Measurements from ENCODE around the gene GAL. TPM values are rescaled to one million over a fixed set of nuclear protein-coding genes. Genes with fewer than 3 reads are reported as not detected.

Gene GAL
- total RNA-seq, 4 donors from 2014 or later: 2.9 to 10.6 (median 4.7) TPM; not detected in 1

DNA sequence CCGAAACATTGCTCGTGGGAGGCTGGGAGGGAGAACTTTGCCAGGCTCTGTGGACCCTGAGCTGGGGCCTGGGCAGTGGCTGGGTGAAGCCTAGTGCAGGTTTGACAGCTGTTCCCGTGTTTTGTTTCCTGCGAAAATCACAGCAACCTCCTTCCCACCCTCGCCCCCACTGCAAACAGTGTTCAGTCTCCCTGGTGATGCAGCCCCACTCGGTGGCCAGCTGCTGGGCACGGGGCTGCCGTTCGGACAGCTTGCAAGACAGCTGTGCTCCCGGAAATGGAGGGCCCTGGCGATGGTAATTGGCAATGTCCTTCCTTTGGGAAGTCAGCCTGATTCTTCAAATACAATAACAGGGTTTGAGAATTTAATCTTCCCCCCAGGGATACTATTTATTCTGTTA lies 10.4 kb upstream of the GAL start:
- 64% methylated on average over 6 of the region's 11 CpGs; no CpG with 5 or more reads in 1 of the 2 donors for WGBS, 2 donors (ENCODE audit: low coverage in 1 of 2)
- no peak for ATAC-seq

DNA sequence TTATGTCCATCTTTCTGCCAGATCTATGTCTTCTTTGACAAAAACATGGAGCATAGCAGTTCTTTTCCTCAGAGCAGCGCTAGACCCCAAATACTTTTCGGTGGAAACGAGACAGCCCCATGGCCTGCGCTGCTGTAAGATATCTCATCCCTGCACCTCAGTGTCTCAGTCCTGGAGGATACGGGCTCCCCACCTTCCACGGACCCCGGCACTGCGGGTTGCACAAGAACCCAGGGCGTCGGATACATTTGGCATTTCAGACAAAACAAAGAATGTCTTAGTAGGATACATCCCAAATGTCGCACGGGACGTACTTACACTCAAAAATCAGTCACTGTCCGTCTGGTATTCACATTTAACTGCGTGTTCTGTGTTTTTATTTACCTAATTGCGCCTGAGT lies 9.9 kb upstream of the GAL start:
- 93 to 94% methylated on average over 9 to 12 of the region's 16 CpGs for WGBS, 2 donors (ENCODE audit: low coverage in 1 of 2)
- Histone ChIP-seq H3K27me3 (peaks cover 32% of the 10 kb centered on the region), H3K27ac (no peak overlapping the region), H3K9me3 (peaks cover 0 to 14% (median 0%) of the 10 kb centered on the region in 3 donors), H3K4me3 (no peak overlapping the region), H3K36me3 (no peaks in the 10 kb centered on the region), H3K4me1 (peaks cover 0 to 7% (median 5%) of the 10 kb centered on the region in 3 donors)
- no peak for ATAC-seq
- TF ChIP-seq POLR2AphosphoS5 (IDR thresholded peaks at IDR 0.05) (no peak), EP300 (IDR thresholded peaks at IDR 0.05) (no peak), POLR2A (IDR thresholded peaks at IDR 0.05) (no peak)
- TF ChIP-seq, protein P1, sequence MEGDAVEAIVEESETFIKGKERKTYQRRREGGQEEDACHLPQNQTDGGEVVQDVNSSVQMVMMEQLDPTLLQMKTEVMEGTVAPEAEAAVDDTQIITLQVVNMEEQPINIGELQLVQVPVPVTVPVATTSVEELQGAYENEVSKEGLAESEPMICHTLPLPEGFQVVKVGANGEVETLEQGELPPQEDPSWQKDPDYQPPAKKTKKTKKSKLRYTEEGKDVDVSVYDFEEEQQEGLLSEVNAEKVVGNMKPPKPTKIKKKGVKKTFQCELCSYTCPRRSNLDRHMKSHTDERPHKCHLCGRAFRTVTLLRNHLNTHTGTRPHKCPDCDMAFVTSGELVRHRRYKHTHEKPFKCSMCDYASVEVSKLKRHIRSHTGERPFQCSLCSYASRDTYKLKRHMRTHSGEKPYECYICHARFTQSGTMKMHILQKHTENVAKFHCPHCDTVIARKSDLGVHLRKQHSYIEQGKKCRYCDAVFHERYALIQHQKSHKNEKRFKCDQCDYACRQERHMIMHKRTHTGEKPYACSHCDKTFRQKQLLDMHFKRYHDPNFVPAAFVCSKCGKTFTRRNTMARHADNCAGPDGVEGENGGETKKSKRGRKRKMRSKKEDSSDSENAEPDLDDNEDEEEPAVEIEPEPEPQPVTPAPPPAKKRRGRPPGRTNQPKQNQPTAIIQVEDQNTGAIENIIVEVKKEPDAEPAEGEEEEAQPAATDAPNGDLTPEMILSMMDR (IDR thresholded peaks at IDR 0.05): no peak

More for the DNA sequence above, 10.4 kb upstream of the GAL start:
- Histone ChIP-seq H3K9me3 (peaks cover 0 to 14% (median 0%) of the 10 kb centered on the region in 3 donors), H3K4me1 (peaks cover 0 to 7% (median 5%) of the 10 kb centered on the region in 3 donors), H3K27me3 (peaks cover 33% of the 10 kb centered on the region), H3K36me3 (no peaks in the 10 kb centered on the region), H3K27ac (no peak overlapping the region), H3K4me3 (no peak overlapping the region)
- TF ChIP-seq, protein P1 (IDR thresholded peaks at IDR 0.05): no peak
- TF ChIP-seq POLR2AphosphoS5 (IDR thresholded peaks at IDR 0.05) (no peak), EP300 (IDR thresholded peaks at IDR 0.05) (no peak), POLR2A (IDR thresholded peaks at IDR 0.05) (no peak)

DNA sequence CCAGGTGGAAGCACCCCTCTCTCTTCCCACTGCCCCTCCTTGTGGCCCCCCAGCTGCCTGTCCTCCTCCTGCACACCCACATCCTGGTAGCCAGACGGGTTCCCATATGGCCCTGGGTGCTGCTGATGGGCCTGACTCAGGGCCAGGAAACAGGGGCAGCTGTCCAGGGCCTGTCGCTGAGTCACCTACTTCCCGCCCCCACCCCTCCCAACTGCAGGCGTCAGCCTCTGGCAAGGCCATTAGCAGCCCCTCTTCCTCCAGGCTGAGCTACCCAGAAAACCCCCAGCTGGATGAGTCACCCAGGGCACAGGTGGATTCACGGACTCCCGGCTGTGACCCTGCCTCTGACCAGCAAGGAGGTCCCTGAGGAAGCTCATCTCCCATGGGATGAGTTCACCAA lies 6.9 kb upstream of the GAL start:
- Histone ChIP-seq H3K4me3 (no peak overlapping the region), H3K4me1 (peaks cover 0 to 7% (median 5%) of the 10 kb centered on the region in 3 donors), H3K27ac (no peak overlapping the region), H3K27me3 (peaks cover 16% of the 10 kb centered on the region), H3K9me3 (peaks cover 0 to 10% (median 0%) of the 10 kb centered on the region in 3 donors), H3K36me3 (no peaks in the 10 kb centered on the region)
- peak; percentile 39 for ATAC-seq
- WGBS, 2 donors (ENCODE audit: low coverage in 1 of 2): 0% methylated on average over 1 of the region's 6 CpGs; no CpG with 5 or more reads in 1 of the 2 donors
- TF ChIP-seq EP300 (IDR thresholded peaks at IDR 0.05) (no peak), POLR2A (IDR thresholded peaks at IDR 0.05) (no peak), POLR2AphosphoS5 (IDR thresholded peaks at IDR 0.05) (peak; percentile 8)

DNA sequence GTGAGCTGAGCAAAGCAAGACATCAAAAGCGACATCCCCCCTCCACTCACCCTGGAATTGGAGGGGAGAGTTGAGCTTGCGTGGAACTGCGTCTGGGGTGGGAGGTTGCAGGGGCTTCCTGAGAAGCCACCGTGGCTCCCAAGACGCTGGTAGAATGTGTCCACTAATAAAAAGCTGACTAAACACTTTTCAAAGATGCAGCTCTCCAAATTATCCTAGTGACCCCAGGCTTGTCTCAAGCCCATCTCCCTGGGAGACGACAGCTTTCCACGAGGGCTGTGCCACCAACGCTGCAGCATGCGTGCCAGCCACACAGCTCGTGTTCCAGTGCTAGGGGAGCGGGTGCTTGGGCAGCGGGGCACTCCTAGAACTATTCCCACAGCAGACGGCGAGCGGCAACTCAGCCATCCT lies 6.3 kb upstream of the GAL start:
- peaks cover 0 to 7% (median 5%) of the 10 kb centered on the region in 3 donors for H3K4me1 ChIP-seq
- no peaks in the 10 kb centered on the region for H3K36me3 ChIP-seq
- 60 to 77% methylated on average over 1 to 15 of the region's 15 CpGs for WGBS, 2 donors (ENCODE audit: low coverage in 1 of 2)
- peaks cover 0 to 10% (median 0%) of the 10 kb centered on the region in 3 donors for H3K9me3 ChIP-seq
- H3K27me3 ChIP-seq: peaks cover 10% of the 10 kb centered on the region
- no peak overlapping the region for H3K27ac ChIP-seq
- TF ChIP-seq, protein P1 (IDR thresholded peaks at IDR 0.05): no peak
- TF ChIP-seq POLR2A (IDR thresholded peaks at IDR 0.05): no peak
- ATAC-seq: no peak
- no peak overlapping the region for H3K4me3 ChIP-seq

DNA sequence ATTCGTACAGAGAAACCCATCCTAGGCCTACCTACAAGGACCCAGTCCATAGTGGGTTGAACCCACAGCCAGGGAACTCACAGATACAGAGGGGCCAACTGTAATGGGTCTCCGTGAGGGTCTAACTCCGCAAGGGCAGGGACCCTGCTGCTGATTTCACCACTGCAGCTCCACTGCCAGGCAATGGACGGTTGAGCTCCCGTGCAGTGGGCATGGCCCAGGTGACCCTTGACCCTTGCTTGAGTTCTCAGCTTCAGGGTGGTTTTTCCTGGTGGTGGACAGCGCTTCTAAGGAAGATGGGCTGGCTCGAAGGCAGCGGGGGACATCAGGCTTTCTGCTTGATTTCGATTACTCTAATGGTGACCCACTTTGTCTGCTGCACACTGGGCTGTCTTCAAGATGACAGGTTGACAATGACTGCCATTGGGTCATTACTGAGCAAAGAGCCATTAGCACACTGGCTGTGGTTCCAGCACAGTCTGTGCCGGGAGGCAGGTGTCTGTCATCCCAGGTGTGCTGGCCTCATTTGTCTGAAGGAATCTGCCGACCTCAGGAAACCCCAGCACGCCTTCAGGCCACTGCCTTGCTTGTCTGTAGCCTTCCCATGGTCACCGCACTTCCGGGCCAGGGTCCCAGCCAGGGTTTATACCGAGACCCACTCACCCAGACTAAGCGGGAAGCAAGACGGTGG lies 3.7 kb upstream of the GAL start:
- peaks cover 25% of the 10 kb centered on the region for H3K27me3 ChIP-seq
- H3K27ac ChIP-seq: no peak overlapping the region
- no peaks in the 10 kb centered on the region for H3K36me3 ChIP-seq
- WGBS, 2 donors (ENCODE audit: low coverage in 1 of 2): 87 to 100% methylated on average over 1 to 9 of the region's 17 CpGs
- peaks cover 0 to 24% (median 19%) of the 10 kb centered on the region in 3 donors for H3K4me1 ChIP-seq
- no peak for ATAC-seq
- H3K9me3 ChIP-seq: no peaks in the 10 kb centered on the region
- TF ChIP-seq POLR2AphosphoS5 (IDR thresholded peaks at IDR 0.05): no peak
- TF ChIP-seq, protein P1 (IDR thresholded peaks at IDR 0.05): no peak
- no peak for TF ChIP-seq EP300 (IDR thresholded peaks at IDR 0.05)
- no peak for TF ChIP-seq POLR2A (IDR thresholded peaks at IDR 0.05)
- H3K4me3 ChIP-seq: no peak overlapping the region

All from gastroesophageal sphincter (tissue), 4 donors.